ENCODE data around the gene DDX1. TPM values are rescaled to one million over a fixed set of nuclear protein-coding genes. Genes with fewer than 3 reads are reported as not detected.
A peak's percentile ranks its signal among the peaks of the same experiment; 100 is the strongest.

Gene DDX1
- total and polyA plus RNA-seq, 8 donors = 26.8 to 98.2 (median 54.7) TPM

GRCh38 chr2:15634846-15635490 lies 43.3 kb downstream of the DDX1 start:
- H3K4me3 ChIP-seq = no peak overlapping the region
- no peak for DNase-seq
- TF ChIP-seq POLR2A (IDR thresholded peaks at IDR 0.05) = no peak
- no peak for TF ChIP-seq POLR2AphosphoS5 (IDR thresholded peaks at IDR 0.05)
- TF ChIP-seq EP300 (IDR thresholded peaks at IDR 0.05) = no peak
- TF ChIP-seq CTCF (IDR thresholded peaks at IDR 0.05) = no peak
- peaks cover 22 to 62% (median 59%) of the 10 kb centered on the region in 4 donors for H3K36me3 ChIP-seq
- intact Hi-C loops (cut with DNase I; ENCODE audit: low total_unique reads) = loop anchor here (10.0 kb wide), 1 partner anchor 860 kb away; no protein-coding TSS in a partner anchor
- 22 to 56% (median 31%) methylated on average over 1 of the region's 1 CpG for WGBS, 5 donors
- H3K27me3 ChIP-seq = no peaks in the 10 kb centered on the region
- no peaks in the 10 kb centered on the region for H3K9me3 ChIP-seq
- no peak overlapping the region for H3K27ac ChIP-seq
- peaks cover 0 to 41% (median 10%) of the 10 kb centered on the region in 4 donors for H3K4me1 ChIP-seq

GRCh38 chr2:15636972-15637785 lies 45.5 kb downstream of the DDX1 start:
- H3K4me3 ChIP-seq = no peak overlapping the region
- no peak overlapping the region for H3K27ac ChIP-seq
- H3K27me3 ChIP-seq = no peaks in the 10 kb centered on the region
- 9 to 13% (median 11%) methylated on average over 6 of the region's 6 CpGs for WGBS, 5 donors
- H3K4me1 ChIP-seq = peaks cover 0 to 46% (median 10%) of the 10 kb centered on the region in 4 donors
- peak; percentile 73 to 91 for DNase-seq
- H3K9me3 ChIP-seq = peaks cover 0 to 3% (median 0%) of the 10 kb centered on the region in 4 donors
- intact Hi-C loops (cut with DNase I; ENCODE audit: low total_unique reads) = loop anchor here (10.0 kb wide), 1 partner anchor 858 kb away; no protein-coding TSS in a partner anchor
- TF ChIP-seq POLR2A (IDR thresholded peaks at IDR 0.05) (no peak), EP300 (IDR thresholded peaks at IDR 0.05) (no peak), CTCF (IDR thresholded peaks at IDR 0.05) (peak in 5 of 7 experiments; percentile 53 to 86 (median 80)), POLR2AphosphoS5 (IDR thresholded peaks at IDR 0.05) (peak in 1 of 3 donors; percentile 33)
- peaks cover 4 to 47% (median 43%) of the 10 kb centered on the region in 4 donors for H3K36me3 ChIP-seq

- Histone ChIP-seq H3K9me3 (peaks cover 0 to 3% (median 0%) of the 10 kb centered on the region in 4 donors), H3K27ac (no peak overlapping the region), H3K27me3 (no peaks in the 10 kb centered on the region), H3K36me3 (peaks cover 0 to 32% (median 28%) of the 10 kb centered on the region in 4 donors), H3K4me3 (no peak overlapping the region), H3K4me1 (peaks cover 0 to 46% (median 10%) of the 10 kb centered on the region in 4 donors)
- intact Hi-C loops (cut with DNase I; ENCODE audit: low total_unique reads) = loop anchor here (10.0 kb wide), 1 partner anchor 856 kb away; no protein-coding TSS in a partner anchor
- TF ChIP-seq POLR2AphosphoS5 (IDR thresholded peaks at IDR 0.05) = no peak
- no peak for TF ChIP-seq CTCF (IDR thresholded peaks at IDR 0.05)
- TF ChIP-seq EP300 (IDR thresholded peaks at IDR 0.05) = no peak
- no peak for TF ChIP-seq POLR2A (IDR thresholded peaks at IDR 0.05)
- no peak for DNase-seq
Observed at GRCh38 chr2:15638720-15639119, 47.1 kb downstream of the DDX1 start.
